DMS53 (cell line): ENCODE measurements around the gene ADIG.
A peak's percentile ranks its signal among the peaks of the same experiment; 100 is the strongest.

ENCODE experiments used
- DNase-seq: peaks from one replicate; lab custom pipeline; 2025; lab: John Stamatoyannopoulos, UW

ADIG gene

GRCh38 chr20:38581013-38581412, at the start of gene ADIG:
Gene ADIG, plus strand, starts transcription at chr20:38581197. Its CDS starts 54 bp downstream, at chr20:38581251.
- DNase-seq: peak; percentile 39

- DNase-seq: no peak
Measured at GRCh38 chr20:38534756-38535155, 46.2 kb upstream of the ADIG start.

GRCh38 chr20:38536310-38536709, 44.7 kb upstream of the ADIG start:
- no peak for DNase-seq

- no peak for DNase-seq
Measured at GRCh38 chr20:38537176-38537575, 43.8 kb upstream of the ADIG start.

- DNase-seq: no peak
Measured at GRCh38 chr20:38538789-38539188, 42.2 kb upstream of the ADIG start.

GRCh38 chr20:38543014-38543906, 37.7 kb upstream of the ADIG start:
- no peak for DNase-seq

GRCh38 chr20:38545771-38546170, 35.2 kb upstream of the ADIG start:
- DNase-seq: no peak

GRCh38 chr20:38547288-38548085, 33.5 kb upstream of the ADIG start:
- no peak for DNase-seq

- no peak for DNase-seq
Measured at GRCh38 chr20:38548356-38549083, 32.5 kb upstream of the ADIG start.

- peak; percentile 19 for DNase-seq
Measured at GRCh38 chr20:38550274-38550673, 30.7 kb upstream of the ADIG start.

GRCh38 chr20:38551056-38551626, 29.9 kb upstream of the ADIG start:
- DNase-seq: no peak

GRCh38 chr20:38554986-38555385, 26.0 kb upstream of the ADIG start:
- no peak for DNase-seq

GRCh38 chr20:38555395-38555794, 25.6 kb upstream of the ADIG start:
- no peak for DNase-seq

- DNase-seq: no peak
Measured at GRCh38 chr20:38557174-38557573, 23.8 kb upstream of the ADIG start.

GRCh38 chr20:38558596-38559360, 22.2 kb upstream of the ADIG start:
- DNase-seq: no peak

GRCh38 chr20:38559764-38560163, 21.2 kb upstream of the ADIG start:
- DNase-seq: no peak

- no peak for DNase-seq
Measured at GRCh38 chr20:38563802-38564431, 17.1 kb upstream of the ADIG start.

- no peak for DNase-seq
Measured at GRCh38 chr20:38564680-38565079, 16.3 kb upstream of the ADIG start.

- DNase-seq: no peak
Measured at GRCh38 chr20:38566036-38566598, 14.9 kb upstream of the ADIG start.

GRCh38 chr20:38569747-38570525, 11.1 kb upstream of the ADIG start:
- DNase-seq: no peak
